Kidney (tissue), 14 donors: ENCODE measurements around the gene VSX2. TPM values are rescaled to one million over a fixed set of nuclear protein-coding genes. Genes with fewer than 3 reads are reported as not detected.
A peak's percentile ranks its signal among the peaks of the same experiment; 100 is the strongest.

Experiments
- DNase-seq, 5 donors: peaks; one replicate each; pipeline ENCODE4 v3.0.0-alpha.2; 2013 to 2020
- FAIRE-seq: peaks from 2 replicates; lab custom pipeline; 2012; peaks lifted over from hg19 to GRCh38; lab: Jason Lieb, UNC
- H3K27ac ChIP-seq, 2 donors: one replicate each; pipeline ENCODE4 v1.7.0; 2013; ENCODE audit warnings: low read depth in 2 of 2, low read length in 2 of 2, inconsistent platforms in 1 of 2
- H3K27me3 ChIP-seq: one replicate; pipeline ENCODE4 v1.7.1; 2013; ENCODE audit warnings: low read length, inconsistent platforms; ENCODE audit not compliant: control insufficient read depth, insufficient read depth
- H3K36me3 ChIP-seq, 3 donors: one replicate each; pipeline versions ENCODE4 v1.7.0 to v1.7.1; 2013; ENCODE audit warnings: low read length in 3 of 3, control low read depth in 1 of 3, inconsistent platforms in 1 of 3; ENCODE audit not compliant: insufficient read depth in 3 of 3, control insufficient read depth in 2 of 3
- H3K4me1 ChIP-seq, 3 donors: one replicate each; pipeline versions ENCODE4 v1.7.0 to v1.7.1; 2013; ENCODE audit warnings: low read length in 3 of 3, inconsistent platforms in 1 of 3, low read depth in 1 of 3; ENCODE audit not compliant: control insufficient read depth in 2 of 3, insufficient read depth in 2 of 3
- H3K4me3 ChIP-seq, 3 donors: one replicate each; pipeline versions ENCODE4 v1.7.0 to v1.8.1; 2013; ENCODE audit warnings: low read length in 3 of 3, control low read depth in 1 of 3, inconsistent platforms in 1 of 3
- H3K9ac ChIP-seq, 3 donors: one replicate each; pipeline versions ENCODE4 v1.7.0 to v1.7.1; 2013; ENCODE audit warnings: low read length in 3 of 3, control low read depth in 1 of 3, inconsistent platforms in 1 of 3
- H3K9me3 ChIP-seq, 3 donors: one replicate each; pipeline versions ENCODE4 v1.7.0 to v1.7.1; 2013; ENCODE audit warnings: low read length in 3 of 3, control low read depth in 1 of 3, inconsistent platforms in 1 of 3; ENCODE audit not compliant: control insufficient read depth in 2 of 3, insufficient read depth in 1 of 3
- intact Hi-C: fragments of 100-400 bp; cut with DNase I; formaldehyde crosslinking; loops from one replicate; pipeline ENCODE4 v1.11.1; 2022
- polyA plus RNA-seq: library from polyadenylated mRNA; stranded (reverse); fragments of 350-450 nt; fragmentation: Illumina TruSeq; extraction: RNeasy Lipid Tissue Mini Kit (QIAGEN cat#74804); gene quantifications from one replicate; pipeline ENCODE4 v1.2.3, GENCODE V29; 2014; ENCODE audit warnings: low read depth, low replicate concordance; ENCODE audit not compliant: insufficient read depth
- total RNA-seq: library from RNA; stranded (reverse); fragmentation: NEBNext Ultra II Directional; extraction: Animal tissue kit (Norgen Biotek cat#: 25700); gene quantifications from one replicate; pipeline ENCODE4 v1.2.1, GENCODE V29; 2021
- TF ChIP-seq, protein P1 (sequence below): IDR thresholded peaks from 3 replicates; pipeline ENCODE4 v1.5.1; 2012; ENCODE audit warnings: mild to moderate bottlenecking, moderate library complexity, borderline replicate concordance; ENCODE audit not compliant: insufficient read depth; ENCODE audit errors: extremely low read depth
- donor health status: control.
- donor health status: control.
- donor health status: control.
- donor health status: control.
- donor health status: control.
- donor health status: DM: yes; HTN: yes; CAD: no.
- donor health status: Normal renal cell carcinoma (clear cell type).

The VSX2 gene
- total and polyA plus RNA-seq, 2 donors from 2014 or later: not detected

GRCh38 chr14:74262076-74262475, 22.8 kb downstream of the VSX2 start:
- intact Hi-C loops: no loop called here
- TF ChIP-seq, protein P1, sequence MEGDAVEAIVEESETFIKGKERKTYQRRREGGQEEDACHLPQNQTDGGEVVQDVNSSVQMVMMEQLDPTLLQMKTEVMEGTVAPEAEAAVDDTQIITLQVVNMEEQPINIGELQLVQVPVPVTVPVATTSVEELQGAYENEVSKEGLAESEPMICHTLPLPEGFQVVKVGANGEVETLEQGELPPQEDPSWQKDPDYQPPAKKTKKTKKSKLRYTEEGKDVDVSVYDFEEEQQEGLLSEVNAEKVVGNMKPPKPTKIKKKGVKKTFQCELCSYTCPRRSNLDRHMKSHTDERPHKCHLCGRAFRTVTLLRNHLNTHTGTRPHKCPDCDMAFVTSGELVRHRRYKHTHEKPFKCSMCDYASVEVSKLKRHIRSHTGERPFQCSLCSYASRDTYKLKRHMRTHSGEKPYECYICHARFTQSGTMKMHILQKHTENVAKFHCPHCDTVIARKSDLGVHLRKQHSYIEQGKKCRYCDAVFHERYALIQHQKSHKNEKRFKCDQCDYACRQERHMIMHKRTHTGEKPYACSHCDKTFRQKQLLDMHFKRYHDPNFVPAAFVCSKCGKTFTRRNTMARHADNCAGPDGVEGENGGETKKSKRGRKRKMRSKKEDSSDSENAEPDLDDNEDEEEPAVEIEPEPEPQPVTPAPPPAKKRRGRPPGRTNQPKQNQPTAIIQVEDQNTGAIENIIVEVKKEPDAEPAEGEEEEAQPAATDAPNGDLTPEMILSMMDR: no peak
- Histone ChIP-seq H3K9ac (no peak overlapping the region), H3K9me3 (no peaks in the 10 kb centered on the region), H3K4me1 (peaks cover 0 to 2% (median 2%) of the 10 kb centered on the region in 3 donors), H3K27ac (no peak overlapping the region), H3K4me3 (no peak overlapping the region), H3K27me3 (no peaks in the 10 kb centered on the region), H3K36me3 (no peaks in the 10 kb centered on the region)
- DNase-seq (no peak), FAIRE-seq (no peak)

DNA sequence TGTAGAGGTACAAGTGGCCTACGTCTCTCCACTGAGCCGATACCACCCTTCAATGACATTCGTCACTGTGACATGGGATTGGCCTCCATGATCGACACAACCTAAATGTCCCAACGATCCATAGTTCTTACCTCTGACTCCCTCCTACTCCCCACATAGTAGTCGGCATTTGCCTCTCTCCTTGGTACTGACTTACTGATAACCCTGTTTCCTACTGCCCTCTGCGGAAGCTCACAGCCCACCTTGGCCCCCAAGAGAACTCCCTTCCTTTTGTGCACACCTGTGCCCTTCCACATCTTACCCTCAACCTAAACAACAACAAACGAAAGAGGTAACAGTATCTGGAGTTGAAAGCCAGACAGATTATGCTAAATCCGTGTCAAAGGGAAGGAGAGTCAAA, 23.9 kb downstream of the VSX2 start:
- intact Hi-C loops: no loop called here
- H3K27me3 ChIP-seq: no peaks in the 10 kb centered on the region
- H3K9ac ChIP-seq: no peak overlapping the region
- no peaks in the 10 kb centered on the region for H3K9me3 ChIP-seq
- H3K27ac ChIP-seq: no peak overlapping the region
- H3K4me3 ChIP-seq: no peak overlapping the region
- TF ChIP-seq, protein P1: no peak
- no peaks in the 10 kb centered on the region for H3K4me1 ChIP-seq
- FAIRE-seq (no peak), DNase-seq (no peak)
- no peaks in the 10 kb centered on the region for H3K36me3 ChIP-seq

- Histone ChIP-seq H3K27me3 (no peaks in the 10 kb centered on the region), H3K4me3 (no peak overlapping the region), H3K9ac (no peak overlapping the region), H3K27ac (no peak overlapping the region), H3K9me3 (no peaks in the 10 kb centered on the region), H3K4me1 (no peaks in the 10 kb centered on the region), H3K36me3 (no peaks in the 10 kb centered on the region)
- no peak for FAIRE-seq
- TF ChIP-seq, protein P1: no peak
- peak in 1 of 5 donors; percentile 64 for DNase-seq
- intact Hi-C loops: no loop called here
Observed at GRCh38 chr14:74263921-74264320, 24.7 kb downstream of the VSX2 start.
